Posterior cingulate gyrus (tissue), 11 donors: Measurements from ENCODE around the gene PAFAH1B1.
"Not testable (repeated sequence)": the region's sequence is repeated elsewhere in the genome, so short reads cannot be mapped to it uniquely, and the experiment has no call there.

Source experiments
- DNase-seq, 10 donors: peaks; one replicate each; pipeline versions ENCODE4 v3.0.0 to v3.0.0-alpha.2; 2020 to 2021; ENCODE audit warnings: mixed read lengths in 3 of 10
- intact Hi-C: fragments of 100-400 bp; cut with DNase I; formaldehyde crosslinking; loops from one replicate; pipeline ENCODE4 v1.15.1; 2023

The PAFAH1B1 gene

GRCh38 chr17:2631211-2631610, 37.8 kb downstream of the PAFAH1B1 start:
- no peak for DNase-seq
- intact Hi-C loops = no loop called here

DNA sequence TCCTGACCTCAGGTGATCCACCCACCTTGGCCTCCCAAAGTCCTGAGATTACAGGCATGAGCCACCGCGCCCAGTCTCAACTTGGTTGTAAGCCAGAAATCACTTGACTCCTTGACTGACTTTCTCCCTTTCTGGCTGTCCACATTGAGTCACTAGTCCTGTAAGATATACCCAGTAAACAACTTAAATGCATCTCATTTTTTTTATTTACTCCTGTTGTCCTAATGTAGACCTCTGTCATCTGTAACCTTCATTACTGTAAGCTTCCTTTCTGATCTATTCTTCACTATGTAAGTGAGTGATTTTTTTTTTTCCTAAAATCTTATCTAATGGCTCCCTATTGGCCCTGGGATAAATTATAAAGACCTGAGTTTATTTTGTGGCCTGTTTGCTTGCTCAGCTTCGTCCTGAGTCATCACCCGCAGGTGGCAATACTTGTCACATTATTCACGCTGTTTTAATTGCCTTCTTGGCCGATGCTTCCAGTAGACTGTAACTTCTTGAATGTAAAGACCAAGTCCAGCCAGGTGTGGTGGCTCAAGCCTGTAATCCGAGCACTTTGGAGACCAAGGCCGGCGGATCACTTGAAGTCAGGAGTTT, 41.0 kb downstream of the PAFAH1B1 start:
- intact Hi-C loops = no loop called here
- no peak for DNase-seq

- intact Hi-C loops = no loop called here
- no peak for DNase-seq
Observed at GRCh38 chr17:2635241-2635640, 41.8 kb downstream of the PAFAH1B1 start.

DNA sequence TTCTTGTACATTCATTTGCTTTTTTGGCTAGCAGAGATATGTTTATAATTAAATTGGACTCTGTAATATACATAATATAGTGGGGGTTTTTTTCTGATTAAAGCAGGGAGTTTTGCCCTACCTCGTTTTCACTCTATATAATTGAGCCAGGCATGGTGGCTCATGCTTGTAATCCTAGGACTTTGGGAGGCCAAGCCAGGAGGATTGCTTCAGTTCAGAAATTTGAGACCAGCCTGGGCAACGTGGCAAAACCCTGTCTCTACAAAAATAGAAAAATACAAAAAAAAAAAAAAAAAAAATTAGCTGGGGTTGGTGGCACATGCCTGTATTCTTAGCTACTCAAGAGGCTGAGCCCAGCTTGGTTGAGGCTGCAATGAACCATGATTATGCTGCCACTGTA, 42.2 kb downstream of the PAFAH1B1 start:
- intact Hi-C loops = no loop called here
- DNase-seq = no peak

DNA sequence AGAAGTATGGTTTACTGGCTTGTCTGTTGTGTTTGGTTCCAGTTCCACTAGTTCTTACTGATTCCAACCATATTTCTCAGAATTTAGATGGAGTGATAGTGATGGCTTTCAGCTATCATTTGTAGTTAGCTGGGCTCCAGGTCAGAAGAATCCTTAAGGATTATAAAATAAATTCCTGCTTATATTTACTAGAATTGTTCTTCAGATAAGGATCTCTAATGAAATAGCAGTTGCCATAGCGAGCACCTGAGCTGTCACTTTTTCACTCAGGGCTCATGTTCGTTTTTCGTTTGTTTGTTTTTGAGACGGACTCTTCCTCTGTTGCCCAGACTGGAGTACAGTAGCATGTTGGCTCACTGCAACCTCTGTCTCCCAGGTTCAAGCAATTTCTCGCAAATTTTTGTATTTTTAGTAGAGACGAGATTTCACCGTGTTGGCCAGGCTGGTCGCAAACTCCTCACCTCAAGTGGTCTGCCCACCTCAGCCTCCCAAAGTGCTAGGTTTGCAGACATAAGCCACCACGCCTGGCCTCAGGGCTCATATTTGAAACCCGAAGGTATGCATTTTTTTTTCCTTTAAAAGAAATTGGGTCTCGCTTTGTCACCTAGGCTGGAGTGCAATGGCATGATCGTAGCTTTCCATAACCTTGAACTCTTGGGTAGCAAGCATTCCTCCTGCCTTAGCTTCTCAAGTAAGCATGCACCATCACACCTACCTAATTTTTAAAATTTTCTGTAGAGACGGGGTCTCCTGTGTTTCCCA, 42.9 kb downstream of the PAFAH1B1 start:
- intact Hi-C loops = no loop called here
- DNase-seq = no peak

- DNase-seq = no peak
- intact Hi-C loops = no loop called here
Observed at GRCh38 chr17:2637422-2637821, 44.0 kb downstream of the PAFAH1B1 start.

DNA sequence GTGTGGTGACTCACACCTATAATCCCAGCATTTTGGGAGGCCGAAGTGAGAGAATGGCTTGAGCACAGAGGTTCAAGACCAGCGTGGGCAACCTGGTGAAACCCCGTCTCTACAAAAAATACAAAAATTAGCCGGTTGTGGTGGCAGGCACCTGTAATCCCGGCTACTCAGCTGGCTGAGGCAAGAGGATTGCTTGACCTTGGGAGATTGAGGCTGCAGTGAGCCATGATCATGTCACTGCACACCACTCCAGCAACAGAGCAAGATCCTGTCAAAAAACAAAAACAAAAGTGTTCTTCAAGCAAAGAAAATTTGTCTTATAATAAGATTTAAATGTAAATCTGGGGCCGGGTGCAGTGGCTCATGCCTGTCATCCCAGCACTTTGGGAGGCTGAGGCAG, 51.5 kb downstream of the PAFAH1B1 start:
- intact Hi-C loops = no loop called here

GRCh38 chr17:2647957-2648356, 54.5 kb downstream of the PAFAH1B1 start:
- intact Hi-C loops = no loop called here

More for the DNA sequence above, 51.5 kb downstream of the PAFAH1B1 start:
- DNase-seq = no peak

GRCh38 chr17:2649191-2649590, 55.7 kb downstream of the PAFAH1B1 start:
- intact Hi-C loops = no loop called here
- no peak for DNase-seq

More at GRCh38 chr17:2647957-2648356, 54.5 kb downstream of the PAFAH1B1 start:
- no peak for DNase-seq

DNA sequence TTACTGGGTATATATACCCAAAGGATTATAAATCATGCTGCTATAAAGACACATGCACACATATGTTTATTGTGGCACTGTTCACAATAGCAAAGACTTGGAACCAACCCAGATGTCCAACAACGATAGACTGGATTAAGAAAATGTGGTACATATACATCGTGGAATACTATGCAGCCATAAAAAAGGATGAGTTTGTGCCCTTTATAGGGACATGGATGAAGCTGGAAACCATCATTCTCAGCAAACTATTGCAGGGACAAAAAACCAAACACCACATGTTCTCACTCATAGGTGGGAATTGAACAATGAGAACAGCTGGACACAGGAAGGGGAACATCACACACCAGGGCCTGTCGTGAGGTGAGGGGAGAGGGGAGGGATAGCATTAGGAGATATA, 59.5 kb downstream of the PAFAH1B1 start:
- intact Hi-C loops, DNase-seq: not testable (repeated sequence)

- intact Hi-C loops = no loop called here
- DNase-seq = no peak
Observed at GRCh38 chr17:2655546-2655945, 62.1 kb downstream of the PAFAH1B1 start.

- intact Hi-C loops = no loop called here
- no peak for DNase-seq
Observed at GRCh38 chr17:2656283-2656682, 62.8 kb downstream of the PAFAH1B1 start.

GRCh38 chr17:2659337-2659736, 65.9 kb downstream of the PAFAH1B1 start:
- intact Hi-C loops, DNase-seq: not testable (repeated sequence)

DNA sequence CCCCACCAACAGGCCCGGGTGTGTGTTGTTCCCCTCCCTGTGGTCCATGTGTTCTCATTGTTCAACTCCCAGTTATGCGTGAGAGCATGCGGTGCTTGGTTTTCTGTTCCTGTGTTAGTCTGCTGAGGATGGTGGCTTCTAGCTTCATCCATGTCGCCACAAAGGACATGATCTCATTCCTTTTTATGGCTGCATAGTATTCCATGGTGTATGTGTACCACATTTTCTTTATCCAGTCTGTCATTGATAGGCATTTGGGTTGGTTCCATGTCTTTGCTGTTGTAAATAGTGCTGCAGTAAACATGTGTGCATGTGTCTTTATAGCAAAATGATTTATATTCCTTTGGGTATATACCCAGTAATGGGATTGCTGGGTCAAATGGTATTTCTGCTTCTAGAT, 67.0 kb downstream of the PAFAH1B1 start:
- DNase-seq, intact Hi-C loops: not testable (repeated sequence)

GRCh38 chr17:2672026-2672425, 78.6 kb downstream of the PAFAH1B1 start:
- no peak for DNase-seq
- intact Hi-C loops = no loop called here

- DNase-seq, intact Hi-C loops: not testable (repeated sequence)
Observed at GRCh38 chr17:2679247-2679646, 85.8 kb downstream of the PAFAH1B1 start.

DNA sequence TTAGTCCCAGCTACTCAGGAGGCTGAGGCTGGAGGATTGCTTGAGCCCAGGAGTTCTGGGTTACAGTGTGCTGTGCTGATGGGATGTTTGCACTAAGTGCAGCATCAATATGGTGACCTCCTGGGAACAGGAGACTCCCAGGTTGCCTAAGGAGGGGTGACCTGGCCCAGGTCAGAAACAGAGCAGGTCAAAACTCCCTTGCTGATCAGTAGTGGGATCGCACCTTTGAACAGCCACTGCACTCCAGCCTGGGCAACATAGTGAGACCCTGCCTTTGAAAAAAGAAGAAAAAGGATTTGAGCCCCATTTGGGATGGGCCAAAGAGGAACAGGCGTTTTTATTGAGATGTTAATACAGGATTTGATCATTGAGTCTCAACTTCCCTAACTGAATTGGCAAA, 87.5 kb downstream of the PAFAH1B1 start:
- intact Hi-C loops = loop anchor here (5.0 kb wide), 1 partner anchor 84 kb away; no protein-coding TSS in a partner anchor
- DNase-seq = no peak

- DNase-seq = no peak
- intact Hi-C loops = loop anchor here (5.0 kb wide), 1 partner anchor 84 kb away; no protein-coding TSS in a partner anchor
Observed at GRCh38 chr17:2681650-2682049, 88.2 kb downstream of the PAFAH1B1 start.

GRCh38 chr17:2682176-2682938, 88.9 kb downstream of the PAFAH1B1 start:
- no peak for DNase-seq
- intact Hi-C loops = loop anchor here (5.0 kb wide), 1 partner anchor 85 kb away; no protein-coding TSS in a partner anchor

DNA sequence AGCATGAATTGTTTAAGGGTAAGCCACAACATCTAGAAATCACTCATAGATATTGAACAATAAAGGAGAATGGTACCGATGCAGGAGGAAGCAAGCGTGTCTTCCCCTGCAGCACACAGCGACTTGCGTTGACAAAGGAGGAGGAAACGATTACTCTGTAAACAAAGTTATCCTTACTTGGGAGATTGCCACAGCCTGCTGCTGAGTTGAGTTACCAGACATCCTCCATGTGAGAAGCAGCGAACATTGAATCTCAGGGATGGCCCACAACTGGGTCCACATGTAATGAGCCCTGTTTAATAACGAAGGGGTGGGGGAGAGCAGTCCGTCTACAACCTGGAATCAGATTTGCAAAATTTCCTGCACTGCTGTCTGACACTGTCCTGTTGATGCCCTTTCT, 90.5 kb downstream of the PAFAH1B1 start:
- intact Hi-C loops = loop anchor here (5.0 kb wide), 1 partner anchor 87 kb away; no protein-coding TSS in a partner anchor
- DNase-seq = no peak

DNA sequence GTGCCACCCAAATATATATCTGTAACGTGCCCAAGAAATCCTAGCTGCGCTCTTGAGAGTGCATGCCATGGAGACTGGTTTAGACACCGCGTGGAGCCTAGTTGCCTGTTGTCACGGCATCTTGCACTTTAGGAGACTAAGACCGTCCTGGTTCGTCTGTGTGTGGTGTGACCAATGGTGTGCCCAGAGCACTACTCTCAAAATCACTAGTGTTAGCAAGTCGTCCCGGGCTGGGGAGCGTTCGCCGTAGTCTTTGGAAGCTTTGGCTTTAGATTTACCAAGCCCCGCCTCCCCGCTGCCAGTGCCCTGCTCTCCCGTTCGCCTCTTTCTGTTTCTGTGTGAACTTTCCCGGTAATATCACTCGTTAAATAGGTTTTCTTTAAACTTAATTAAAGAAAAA, 91.1 kb downstream of the PAFAH1B1 start:
- intact Hi-C loops = loop anchor here (5.0 kb wide), 1 partner anchor 87 kb away; no protein-coding TSS in a partner anchor
- peak in 1 of 10 donors; percentile 79 for DNase-seq
